Measurements from ENCODE around the gene DDX23.

- TF ChIP-seq CTCF (conservative IDR thresholded peaks at IDR 0.05; ENCODE audit: low read depth, low read length) (no peak), MXI1 (IDR thresholded peaks at IDR 0.05; ENCODE audit: borderline replicate concordance, low read depth, low read length) (no peak), POLR2A (IDR thresholded peaks at IDR 0.05; ENCODE audit: low read depth, low read length) (no peak), RCOR1 (IDR thresholded peaks at IDR 0.05; ENCODE audit: insufficient replicate concordance, low read length) (no peak), SMC3 (IDR thresholded peaks at IDR 0.05; ENCODE audit: low read depth, low read length) (no peak), RAD21 (IDR thresholded peaks at IDR 0.05; ENCODE audit: low read length) (no peak), MAFK (IDR thresholded peaks at IDR 0.05; ENCODE audit: low read depth, low read length) (no peak)
Observed at GRCh38 chr12:48782457-48783395, 69.2 kb downstream of the DDX23 start.
